Activated CD8-positive, alpha-beta memory T cell treated with anti-CD3 and anti-CD28 coated beads for 4 hours (primary cell): ENCODE results near the gene PRKCH.

ENCODE experiments used
- DNase-seq, 2 donors: peaks; one replicate each; pipeline ENCODE4 v3.0.0-alpha.2; 2020; ENCODE audit warnings: low read depth in 2 of 2

PRKCH gene

DNA sequence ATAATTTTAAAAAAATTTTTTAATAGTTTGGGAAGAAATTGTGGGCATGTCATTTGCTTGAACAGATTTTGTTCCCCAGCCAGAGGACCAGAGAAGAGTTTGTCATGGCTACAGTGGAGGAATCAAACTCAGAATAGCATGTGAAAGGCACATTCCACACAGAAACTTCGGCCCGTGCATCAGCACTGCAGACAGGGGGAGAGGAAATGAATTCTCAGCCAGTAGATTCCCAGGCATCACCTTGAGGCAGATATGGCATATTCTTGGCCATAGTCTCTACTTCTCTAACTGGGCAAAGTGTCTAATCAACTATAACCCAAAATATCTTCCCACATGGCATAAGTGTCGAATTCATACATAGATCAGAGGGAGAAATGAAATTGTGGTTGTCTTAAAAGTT, 153.3 kb downstream of the PRKCH start:
- DNase-seq: no peak

- no peak for DNase-seq
Measured at GRCh38 chr14:61475316-61475715, 153.9 kb downstream of the PRKCH start.

GRCh38 chr14:61476105-61476753, 154.8 kb downstream of the PRKCH start:
- DNase-seq: no peak

DNA sequence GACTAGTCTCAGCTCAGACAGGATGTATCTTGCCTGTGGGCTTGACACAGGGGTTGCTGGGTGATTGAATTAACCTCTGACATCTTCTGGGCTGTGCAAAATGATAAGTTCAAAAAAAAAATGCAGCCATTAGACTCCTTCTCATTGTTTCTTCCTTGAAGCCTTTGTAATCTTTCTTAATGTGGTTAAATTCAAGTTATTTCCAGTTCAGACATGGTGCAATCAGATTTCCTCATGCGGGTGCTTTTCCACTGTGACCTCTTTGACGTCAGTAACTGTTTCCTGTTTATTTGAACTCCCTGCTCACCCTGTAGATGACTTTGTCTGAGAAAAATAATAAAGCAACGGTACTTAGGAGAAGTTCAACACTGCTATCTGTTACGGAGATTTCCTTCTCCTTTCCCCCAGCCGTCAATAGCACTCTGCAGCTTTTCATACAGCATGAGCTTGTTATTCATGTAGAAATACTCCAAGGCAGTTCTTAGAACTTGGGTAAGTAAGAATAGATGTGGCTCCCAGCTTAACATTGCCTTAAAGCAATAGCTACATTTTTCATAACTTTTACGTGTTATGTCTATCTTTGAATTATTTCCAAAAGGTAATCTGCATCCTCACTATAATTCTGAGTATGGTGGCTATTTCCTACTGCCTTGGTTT, 155.5 kb downstream of the PRKCH start:
- peak; percentile 37 to 52 for DNase-seq

DNA sequence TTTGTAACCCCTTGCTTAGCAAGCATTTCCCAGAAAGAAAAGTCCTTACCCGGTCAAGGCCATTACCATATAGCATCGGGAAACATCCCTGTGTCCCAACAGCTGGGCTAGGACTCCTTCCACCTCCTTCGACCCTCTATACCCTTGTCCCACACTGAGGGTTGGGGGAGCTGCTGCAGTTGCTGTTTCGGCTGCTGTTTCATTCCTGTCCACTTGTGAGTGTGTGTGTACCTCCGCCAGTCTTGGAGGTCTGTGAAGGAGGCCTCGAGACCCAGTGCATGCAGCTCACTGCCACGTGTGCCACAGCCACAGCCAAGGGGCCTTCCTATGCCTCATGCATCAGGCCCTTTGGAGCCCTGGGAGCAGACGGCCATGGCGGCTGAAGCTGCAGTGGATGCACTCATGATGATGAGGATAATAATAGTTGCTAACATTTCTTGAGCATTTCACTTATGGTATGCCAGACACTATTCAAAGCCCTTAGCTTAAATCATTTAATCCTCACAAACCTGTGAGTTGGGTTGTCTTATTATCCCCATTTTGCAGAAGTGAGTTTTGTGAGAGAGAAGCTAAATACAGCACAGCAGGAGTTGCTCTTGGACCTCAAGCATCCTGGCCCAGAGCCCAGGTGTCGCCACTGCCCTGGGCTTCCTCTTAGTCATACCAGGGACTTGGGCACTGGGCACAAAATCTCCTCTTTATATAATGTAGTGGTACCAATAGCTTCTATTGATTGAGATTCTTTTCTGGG, 156.5 kb downstream of the PRKCH start:
- no peak for DNase-seq

- DNase-seq: no peak
Measured at GRCh38 chr14:61478971-61479473, 157.6 kb downstream of the PRKCH start.

DNA sequence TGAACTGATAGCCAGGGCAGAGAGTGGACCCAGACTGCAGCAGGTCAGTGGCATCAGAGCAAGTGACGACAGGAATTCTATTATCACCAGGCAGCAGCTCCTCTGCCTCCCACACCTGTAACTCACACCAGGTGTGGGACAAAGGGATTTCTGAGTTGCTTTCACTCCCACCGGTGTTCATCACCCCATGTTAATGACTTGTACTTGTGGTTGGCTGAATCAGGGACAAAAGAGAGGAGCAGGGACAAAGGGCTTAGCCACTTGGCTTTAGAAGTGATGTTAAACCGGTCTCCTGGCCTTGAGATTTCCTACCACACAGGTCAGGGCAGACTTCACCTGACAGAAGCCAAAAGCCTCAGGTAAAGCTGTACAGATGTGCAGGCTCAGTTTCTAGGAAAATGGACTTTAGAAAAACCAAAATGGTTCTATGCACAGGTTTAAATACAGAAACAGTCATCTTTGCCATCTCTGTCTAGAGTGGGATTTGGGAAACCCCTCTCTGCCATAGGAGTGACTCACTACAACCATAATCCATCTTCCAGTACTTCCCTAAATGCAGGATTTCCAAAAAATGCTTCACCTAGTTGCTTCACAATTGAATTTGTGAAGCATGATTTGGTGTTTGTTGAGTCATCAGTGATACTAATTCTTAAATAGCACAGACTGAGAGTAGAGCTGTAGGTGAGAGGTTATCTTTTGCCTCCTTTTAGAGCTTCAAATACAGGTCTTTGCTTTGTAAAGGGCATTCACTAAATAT, 158.5 kb downstream of the PRKCH start:
- DNase-seq: no peak

- DNase-seq: no peak
Measured at GRCh38 chr14:61480704-61481285, 159.4 kb downstream of the PRKCH start.

GRCh38 chr14:61481701-61482100, 160.3 kb downstream of the PRKCH start:
- DNase-seq: no peak

- DNase-seq: no peak
Measured at GRCh38 chr14:61482348-61483206, 161.2 kb downstream of the PRKCH start.

DNA sequence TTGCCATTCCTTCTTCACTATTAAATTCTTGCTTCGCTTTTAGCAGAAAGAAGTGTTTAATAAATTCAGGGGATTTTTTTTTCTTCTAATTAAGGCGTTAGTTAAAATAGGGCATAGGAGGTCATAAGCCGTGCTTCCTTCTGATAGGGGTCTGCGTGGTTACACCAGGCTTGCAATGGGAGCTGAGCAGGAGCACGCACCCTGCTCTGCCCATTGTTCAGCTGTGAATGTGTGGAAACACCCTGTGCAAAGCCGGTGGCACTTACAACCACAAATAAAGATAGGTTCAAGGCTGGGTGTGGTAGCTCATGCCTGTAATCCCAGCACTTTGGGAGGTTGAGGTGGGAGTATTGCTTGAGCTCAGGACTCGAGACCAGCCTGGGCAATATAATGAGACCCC, 162.1 kb downstream of the PRKCH start:
- no peak for DNase-seq

DNA sequence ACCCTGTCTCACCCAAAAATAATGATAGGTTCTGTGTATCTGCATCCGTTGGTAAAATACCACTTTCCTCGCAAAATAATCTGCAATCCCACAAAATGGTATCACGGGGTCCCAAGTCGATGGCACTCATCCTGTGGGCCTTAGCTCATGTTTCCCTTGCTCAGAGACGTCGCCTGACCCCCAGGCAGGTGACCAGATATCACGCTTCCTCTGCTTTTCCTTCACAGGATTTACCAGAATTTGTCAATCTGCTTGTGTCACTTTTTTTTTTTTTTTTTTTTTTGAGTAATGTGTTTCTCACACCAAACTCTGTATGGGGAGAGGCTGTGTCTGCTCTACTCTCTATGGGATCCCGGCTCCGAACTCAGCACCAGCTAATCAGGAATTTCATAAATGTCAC, 162.7 kb downstream of the PRKCH start:
- no peak for DNase-seq

GRCh38 chr14:61484826-61485584, 163.6 kb downstream of the PRKCH start:
- no peak for DNase-seq

- DNase-seq: no peak
Measured at GRCh38 chr14:61485661-61486060, 164.3 kb downstream of the PRKCH start.

DNA sequence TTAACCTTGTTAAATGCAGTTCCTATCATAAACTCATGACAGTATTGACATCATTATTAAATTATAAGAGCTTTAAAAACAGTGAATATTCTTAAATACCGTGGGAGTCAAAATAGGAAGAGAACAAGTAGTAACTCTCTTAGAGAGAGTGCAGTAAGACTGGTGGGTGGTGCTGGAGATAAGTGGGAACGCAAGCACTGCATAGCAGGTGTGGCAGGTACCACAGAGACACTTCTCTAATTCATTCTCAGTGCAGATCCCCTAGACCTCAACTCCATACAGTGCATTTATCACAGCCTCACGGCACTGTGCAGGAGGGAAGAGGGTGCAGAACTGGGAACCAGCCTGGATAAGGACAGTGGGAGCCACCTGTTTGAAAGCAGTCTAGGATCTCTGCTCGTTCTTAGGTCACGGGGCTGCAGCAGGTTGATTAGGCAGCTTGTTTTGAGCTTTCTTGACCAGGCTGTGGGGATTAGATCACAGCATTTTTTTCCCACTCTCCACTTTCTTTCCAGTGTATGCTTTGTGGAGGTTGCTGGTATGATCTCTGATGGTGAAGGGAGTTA, 165.6 kb downstream of the PRKCH start:
- DNase-seq: no peak

- no peak for DNase-seq
Measured at GRCh38 chr14:61488417-61489401, 167.3 kb downstream of the PRKCH start.

DNA sequence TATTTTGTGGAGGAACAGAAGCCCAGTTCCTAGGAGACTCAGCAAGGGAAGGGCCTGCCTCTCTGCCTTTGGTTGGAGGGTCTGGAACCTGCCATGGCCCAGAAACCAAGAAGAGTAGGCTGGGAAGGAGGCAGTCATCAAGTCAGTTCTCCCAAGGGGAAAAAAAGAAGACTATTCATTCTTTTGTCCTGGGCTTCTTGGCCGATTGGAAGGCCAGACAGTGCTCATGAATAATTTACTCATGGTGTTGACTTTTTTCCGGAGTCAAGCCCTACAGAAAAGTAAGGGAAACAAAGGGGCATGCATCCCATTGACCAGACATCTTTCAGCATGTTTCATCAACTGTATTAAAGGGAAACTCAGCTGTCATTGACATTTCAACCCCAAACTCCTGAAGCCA, 168.1 kb downstream of the PRKCH start:
- no peak for DNase-seq

- no peak for DNase-seq
Measured at GRCh38 chr14:61489932-61490331, 168.6 kb downstream of the PRKCH start.
